Esophagus squamous epithelium (tissue), 4 donors: ENCODE results near the gene CYP17A1.

ENCODE experiments used
- CTCF ChIP-seq, 6 experiments: fragments of 450-650 bp in 4 of 6; fragments of 200-600 bp in 2 of 6; sonication (generic) in 2 of 6; IDR thresholded peaks; one replicate each; pipeline ENCODE4 v1.5.1; 2016 to 2019; ENCODE audit warnings: antibody characterized with exemption in 6 of 6, mild to moderate bottlenecking in 4 of 6, moderate library complexity in 4 of 6
- POLR2A ChIP-seq, 4 donors: fragments of 450-650 bp; IDR thresholded peaks; one replicate each; pipeline ENCODE4 v1.6.1; 2017; ENCODE audit warnings: antibody characterized with exemption in 4 of 4, mild to moderate bottlenecking in 4 of 4, moderate library complexity in 3 of 4

GRCh38 chr10:102791754-102792395, 45.3 kb downstream of the CYP17A1 start:
- no peak for TF ChIP-seq CTCF (IDR thresholded peaks at IDR 0.05)
- TF ChIP-seq POLR2A (IDR thresholded peaks at IDR 0.05): no peak
